Mesodermal cell (in vitro differentiated cells): Measurements from ENCODE around the gene HTRA1.

Experiments used
- H3K27ac ChIP-seq: 2 replicates; pipeline ENCODE4 v1.7.0; 2013; ENCODE audit warnings: mild to moderate bottlenecking, low read depth, low read length, moderate library complexity; ENCODE audit not compliant: severe bottlenecking
- H3K36me3 ChIP-seq: 2 replicates; pipeline ENCODE4 v1.7.1; 2013; ENCODE audit warnings: mild to moderate bottlenecking, low read length, moderate library complexity; ENCODE audit not compliant: control insufficient read depth, insufficient read depth
- H3K4me1 ChIP-seq: one replicate; pipeline ENCODE4 v1.7.1; 2013; ENCODE audit warnings: mild to moderate bottlenecking, low read length; ENCODE audit not compliant: insufficient read depth, control insufficient read depth, poor library complexity, severe bottlenecking
- H3K4me3 ChIP-seq: 2 replicates; pipeline ENCODE4 v1.7.0; 2013; ENCODE audit warnings: low read length, control low read depth, mild to moderate bottlenecking; ENCODE audit not compliant: insufficient read depth, poor library complexity, severe bottlenecking; ENCODE audit errors: extremely low read depth
- H3K9me3 ChIP-seq: 2 replicates; pipeline ENCODE4 v1.7.1; 2013; ENCODE audit warnings: mild to moderate bottlenecking, low read length, moderate library complexity; ENCODE audit not compliant: control insufficient read depth
- WGBS, 2 experiments: methylation state at CpG; one replicate each; pipeline ENCODE4 v1.1.5; 2013; ENCODE audit warnings: missing lambda C conversion rate in 2 of 2; ENCODE audit not compliant: insufficient coverage in 2 of 2; 5-methylcytosine and 5-hydroxymethylcytosine counted together

The HTRA1 gene

DNA sequence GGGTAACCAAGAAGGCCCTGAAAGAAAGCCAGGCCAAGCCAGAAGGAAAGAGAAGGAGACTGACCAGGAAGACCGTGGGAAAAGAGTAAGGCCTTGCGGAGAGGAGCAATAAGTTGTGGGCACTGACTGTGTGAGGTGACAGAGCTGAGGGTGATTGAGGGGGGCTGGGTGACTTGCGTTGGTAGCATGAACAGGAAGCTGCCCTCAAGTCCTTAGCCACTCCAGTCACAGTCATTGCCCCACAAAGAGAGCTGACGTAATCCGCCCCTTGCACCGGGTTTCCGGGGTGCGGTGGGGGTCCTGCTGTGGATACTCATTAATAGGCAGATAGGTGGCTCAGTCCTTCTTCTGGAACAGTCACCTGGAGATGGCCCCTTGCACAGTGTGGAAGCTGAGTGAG lies 83.1 kb downstream of the HTRA1 start:
- H3K4me1 ChIP-seq, result no peaks in the 10 kb centered on the region
- H3K27ac ChIP-seq, result no peak overlapping the region
- 89 to 96% methylated on average over 7 to 8 of the region's 8 CpGs for WGBS, 2 experiments
- H3K36me3 ChIP-seq, result no peaks in the 10 kb centered on the region
- H3K9me3 ChIP-seq, result no peaks in the 10 kb centered on the region
- no peak overlapping the region for H3K4me3 ChIP-seq

DNA sequence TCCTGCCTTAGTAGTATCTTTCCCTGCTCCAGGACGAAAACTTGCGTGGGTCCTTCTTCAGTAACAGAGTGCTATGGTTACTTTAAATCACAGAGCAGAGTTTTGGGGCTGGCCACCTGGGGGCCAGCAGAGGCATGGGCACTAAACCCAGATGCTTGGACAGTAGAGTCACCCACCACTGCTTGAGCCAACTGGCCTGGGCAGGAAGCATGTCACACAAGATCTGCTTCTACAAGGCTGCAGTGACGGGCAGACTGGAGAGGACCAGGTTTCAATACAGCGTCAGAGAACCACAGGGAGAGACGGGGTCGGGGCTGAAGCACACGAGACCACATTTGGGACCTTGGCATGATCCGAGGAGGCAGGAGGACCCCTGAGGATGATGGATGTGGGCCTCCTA lies 84.9 kb downstream of the HTRA1 start:
- Histone ChIP-seq H3K36me3 (no peaks in the 10 kb centered on the region), H3K4me3 (no peak overlapping the region), H3K27ac (no peak overlapping the region), H3K9me3 (no peaks in the 10 kb centered on the region), H3K4me1 (no peaks in the 10 kb centered on the region)
- WGBS, 2 experiments, result 81 to 93% methylated on average over 5 to 8 of the region's 8 CpGs

DNA sequence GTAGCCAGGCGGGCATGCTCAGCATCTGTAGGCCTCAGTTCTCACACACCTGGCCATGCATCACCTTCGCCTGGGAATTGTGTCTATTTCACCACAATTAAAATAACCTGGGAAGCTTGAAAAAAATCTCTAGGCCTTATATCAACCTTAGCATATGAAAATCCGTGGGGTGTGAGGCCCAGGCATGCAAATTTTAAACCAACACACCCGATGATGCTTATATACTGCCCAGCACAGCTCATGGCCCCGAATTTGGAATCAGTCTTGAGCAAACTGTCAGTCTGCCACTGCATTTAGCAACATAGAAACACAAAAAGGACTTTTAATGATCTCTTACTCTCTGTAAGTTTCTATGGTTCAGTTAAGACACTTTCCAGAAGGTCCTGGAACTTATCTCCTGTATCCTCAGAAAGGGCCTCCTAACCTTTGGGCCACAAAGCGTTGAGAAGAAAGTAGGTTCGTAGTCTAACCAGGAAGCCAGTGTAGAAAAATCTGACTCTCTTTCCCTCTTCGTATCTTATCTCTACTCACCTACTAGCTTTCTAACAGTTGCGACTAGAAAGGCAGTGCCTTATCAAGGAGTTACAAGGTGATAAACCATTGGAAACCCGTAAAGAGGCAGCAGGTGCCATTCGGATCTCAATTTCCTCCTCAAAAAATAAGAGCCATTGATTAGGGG lies 87.2 kb downstream of the HTRA1 start:
- Histone ChIP-seq H3K27ac (no peak overlapping the region), H3K4me3 (no peak overlapping the region), H3K4me1 (no peaks in the 10 kb centered on the region), H3K9me3 (no peaks in the 10 kb centered on the region), H3K36me3 (no peaks in the 10 kb centered on the region)
- 90 to 95% methylated on average over 4 to 10 of the region's 11 CpGs for WGBS, 2 experiments

DNA sequence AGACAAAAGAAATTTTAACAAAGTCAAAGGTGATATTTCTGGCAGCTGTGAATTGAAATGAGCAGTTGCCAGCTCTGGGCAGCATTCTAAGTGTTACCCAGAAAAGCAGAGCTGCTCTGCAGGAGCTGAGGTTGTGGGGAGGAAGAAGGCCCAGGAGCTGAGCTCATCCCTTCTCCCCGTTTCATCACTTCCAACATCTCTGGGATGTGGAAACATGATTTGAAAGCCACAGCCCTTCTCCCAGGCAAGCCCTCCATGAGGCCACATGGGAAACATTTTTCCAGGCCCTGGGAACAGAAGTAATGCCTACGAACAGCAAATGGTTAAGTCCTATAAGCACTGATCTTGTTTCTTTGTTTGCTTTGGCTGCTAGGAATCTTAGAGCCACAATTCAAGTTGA lies 88.3 kb downstream of the HTRA1 start:
- Histone ChIP-seq H3K4me1 (no peaks in the 10 kb centered on the region), H3K36me3 (no peaks in the 10 kb centered on the region), H3K27ac (no peak overlapping the region), H3K4me3 (no peak overlapping the region), H3K9me3 (no peaks in the 10 kb centered on the region)
- 91 to 100% methylated on average over 1 of the region's 2 CpGs for WGBS, 2 experiments

GRCh38 chr10:122550427-122550826 lies 89.1 kb downstream of the HTRA1 start:
- Histone ChIP-seq H3K4me1 (no peaks in the 10 kb centered on the region), H3K36me3 (no peaks in the 10 kb centered on the region), H3K27ac (no peak overlapping the region), H3K9me3 (no peaks in the 10 kb centered on the region), H3K4me3 (no peak overlapping the region)
- WGBS, 2 experiments, result 97 to 100% methylated on average over 6 to 8 of the region's 9 CpGs

GRCh38 chr10:122550983-122551382 lies 89.6 kb downstream of the HTRA1 start:
- no peak overlapping the region for H3K4me3 ChIP-seq
- H3K27ac ChIP-seq, result no peak overlapping the region
- H3K36me3 ChIP-seq, result no peaks in the 10 kb centered on the region
- 100% methylated on average over 2 of the region's 3 CpGs; no CpG with 5 or more reads in 1 of the 2 experiments for WGBS, 2 experiments
- no peaks in the 10 kb centered on the region for H3K4me1 ChIP-seq
- H3K9me3 ChIP-seq, result no peaks in the 10 kb centered on the region

- no peaks in the 10 kb centered on the region for H3K4me1 ChIP-seq
- H3K9me3 ChIP-seq, result no peaks in the 10 kb centered on the region
- H3K4me3 ChIP-seq, result no peak overlapping the region
- H3K27ac ChIP-seq, result no peak overlapping the region
- H3K36me3 ChIP-seq, result no peaks in the 10 kb centered on the region
- WGBS, 2 experiments, result 61 to 87% methylated on average over 6 to 7 of the region's 9 CpGs
Observed at GRCh38 chr10:122551450-122551849, 90.1 kb downstream of the HTRA1 start.

DNA sequence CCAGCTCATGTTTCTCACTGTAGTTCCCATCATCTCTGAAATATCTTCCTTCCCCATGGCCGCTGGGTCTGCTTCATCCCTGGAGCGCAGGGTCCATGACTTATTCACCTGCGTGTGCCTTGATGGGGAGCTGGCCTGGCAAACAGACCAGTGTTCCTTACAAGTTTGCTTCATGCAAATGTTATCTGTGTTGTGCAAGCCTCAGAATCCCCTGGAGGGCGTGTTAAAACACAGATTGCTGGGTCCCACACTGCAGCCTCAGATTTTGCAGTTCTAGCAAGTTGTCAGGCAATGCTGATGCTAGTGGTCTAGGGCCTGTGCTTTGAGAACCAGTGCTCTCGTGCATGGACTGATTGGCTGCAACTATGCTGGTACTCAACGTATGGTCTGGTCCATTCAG lies 92.0 kb downstream of the HTRA1 start:
- Histone ChIP-seq H3K4me1 (no peaks in the 10 kb centered on the region), H3K27ac (no peak overlapping the region), H3K36me3 (no peaks in the 10 kb centered on the region), H3K9me3 (no peaks in the 10 kb centered on the region), H3K4me3 (no peak overlapping the region)
- WGBS, 2 experiments, result 93 to 98% methylated on average over 6 of the region's 6 CpGs

GRCh38 chr10:122554131-122555036 lies 93.0 kb downstream of the HTRA1 start:
- no peak overlapping the region for H3K4me3 ChIP-seq
- WGBS, 2 experiments, result 95 to 100% methylated on average over 3 to 6 of the region's 6 CpGs
- H3K27ac ChIP-seq, result no peak overlapping the region

DNA sequence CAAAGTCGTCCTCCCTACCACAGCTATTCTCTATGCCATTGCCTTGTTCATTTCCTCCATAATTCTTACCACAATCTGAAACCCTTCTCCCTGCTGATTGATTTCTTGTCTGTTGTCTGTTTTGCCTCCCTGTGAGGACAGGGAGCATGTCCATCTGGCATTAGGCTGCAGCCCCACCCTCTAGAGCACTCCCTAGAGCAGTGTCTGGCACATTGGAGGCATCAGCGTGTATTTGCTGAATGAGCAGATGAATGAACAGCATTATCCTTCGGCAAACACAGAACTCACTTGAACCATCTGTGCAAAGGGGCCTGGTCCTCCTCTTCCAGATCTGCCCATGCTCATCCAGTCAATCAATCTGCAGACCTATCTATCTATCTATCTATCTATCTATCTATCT lies 94.1 kb downstream of the HTRA1 start:
- Histone ChIP-seq H3K27ac (no peak overlapping the region), H3K9me3 (no peaks in the 10 kb centered on the region), H3K36me3 (no peaks in the 10 kb centered on the region), H3K4me1 (peaks cover 4% of the 10 kb centered on the region), H3K4me3 (no peak overlapping the region)
- 100% methylated on average over 2 of the region's 3 CpGs for WGBS, 2 experiments

More at GRCh38 chr10:122554131-122555036, 93.0 kb downstream of the HTRA1 start:
- Histone ChIP-seq H3K4me1 (peaks cover 4% of the 10 kb centered on the region), H3K36me3 (no peaks in the 10 kb centered on the region), H3K9me3 (no peaks in the 10 kb centered on the region)

DNA sequence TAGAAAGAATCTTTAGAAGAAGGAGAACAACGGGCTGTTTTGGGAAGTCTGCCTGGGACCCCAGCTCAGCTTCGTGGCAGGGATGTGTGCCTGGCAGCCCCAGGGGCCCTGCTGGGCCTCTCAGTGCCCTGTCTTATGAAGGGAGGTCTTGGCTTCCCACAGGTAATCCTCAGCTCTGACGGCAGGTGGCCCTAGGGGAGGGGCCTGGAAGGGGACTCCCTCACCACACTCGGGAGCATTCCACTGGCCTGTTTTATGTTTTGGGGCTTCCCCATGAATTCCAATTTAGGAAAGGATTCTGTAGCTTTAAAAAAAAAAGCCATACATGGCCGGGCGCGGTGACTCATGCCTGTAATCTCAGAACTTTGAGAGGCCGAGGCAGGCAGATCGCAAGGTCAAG lies 96.2 kb downstream of the HTRA1 start:
- 47 to 79% methylated on average over 6 to 9 of the region's 9 CpGs for WGBS, 2 experiments
- H3K36me3 ChIP-seq, result no peaks in the 10 kb centered on the region
- no peak overlapping the region for H3K4me3 ChIP-seq
- no peak overlapping the region for H3K27ac ChIP-seq
- H3K9me3 ChIP-seq, result no peaks in the 10 kb centered on the region
- H3K4me1 ChIP-seq, result peaks cover 6% of the 10 kb centered on the region
